HepG2 (cell line): ENCODE results near the gene MSANTD1. TPM values are rescaled to one million over a fixed set of nuclear protein-coding genes. Genes with fewer than 3 reads are reported as not detected.

Source experiments
- ATAC-seq: fragments of 200-7000 bp; cut with Tn5 transposase; 3 replicates; pipeline ENCODE4 v1.9.1; 2020; ENCODE audit warnings: mild to moderate bottlenecking, moderate library complexity
- BruUV-seq: library from RNA; stranded (reverse); fragments of 400-500 nt; replicated peaks from 2 replicates; lab custom pipeline; 2021; lab: Mats Ljungman, UMichigan
- CTCF ChIA-PET: fragments of 300-600 bp; formaldehyde crosslinking; extraction: SDS; loops from one replicate; lab custom pipeline; 2021; ENCODE audit warnings: low total read pairs, inconsistent platforms, low intra/inter-chr PET ratio; lab: Yijun Ruan, JAX
- POLR2A ChIA-PET: fragments of 350-600 bp; sonication (Branson Sonifier 250); formaldehyde crosslinking; loops from one replicate; lab custom pipeline; 2020; ENCODE audit warnings: antibody characterized with exemption, inconsistent platforms; lab: Yijun Ruan, JAX
- DNase-seq: peaks from one replicate; pipeline ENCODE4 v3.0.0-alpha.2; 2015; ENCODE audit warnings: low spot score
- FAIRE-seq: peaks from 3 replicates; lab custom pipeline; 2011; peaks lifted over from hg19 to GRCh38; lab: Jason Lieb, UNC
- H2AFZ ChIP-seq: one replicate; pipeline ENCODE4 v1.6.1; 2011; ENCODE audit warnings: low read length, inconsistent platforms
- H3K27ac ChIP-seq: fragments of 300-600 bp; 3 replicates; pipeline ENCODE4 v1.8.0; 2011; ENCODE audit warnings: mixed run types, mild to moderate bottlenecking, mixed read lengths, low read length, inconsistent platforms; ENCODE audit not compliant: insufficient read depth; ENCODE audit errors: extremely low read length
- H3K27me3 ChIP-seq, 2 experiments: fragments of 200-600 bp in 1 of 2; 2 replicates in 1 of 2; 3 replicates in 1 of 2; pipeline versions ENCODE4 v1.6.0 to v1.8.0; 2011; ENCODE audit warnings: low read length in 2 of 2, mild to moderate bottlenecking in 2 of 2, moderate library complexity in 2 of 2, inconsistent platforms in 1 of 2; ENCODE audit not compliant: insufficient read depth in 2 of 2, control insufficient read depth in 1 of 2
- H3K36me3 ChIP-seq, 2 experiments: fragments of 200-600 bp in 1 of 2; replicated peaks in 1 of 2; 2 replicates in 1 of 2; 3 replicates in 1 of 2; pipeline versions ENCODE4 v1.5.1 to v1.8.0; 2011; ENCODE audit warnings: low read length in 2 of 2, inconsistent platforms in 1 of 2; ENCODE audit not compliant: insufficient read depth in 2 of 2, control insufficient read depth in 1 of 2
- H3K4me1 ChIP-seq: 2 replicates; pipeline ENCODE4 v1.5.1; 2012; ENCODE audit warnings: low read length, inconsistent platforms; ENCODE audit not compliant: insufficient read depth
- H3K4me2 ChIP-seq: 2 replicates; pipeline ENCODE4 v1.6.0; 2011; ENCODE audit warnings: low read depth, low read length, inconsistent platforms
- H3K4me3 ChIP-seq, 3 experiments: fragments of 200-600 bp in 1 of 3; sonication (generic), shearing (Covaris generic) in 1 of 3; replicated peaks in 1 of 3; 2 replicates each; pipeline ENCODE4 v1.5.1; 2011 to 2016; ENCODE audit warnings: low read length in 3 of 3, inconsistent platforms in 2 of 3, low read depth in 2 of 3, mild to moderate bottlenecking in 2 of 3, control low read depth in 1 of 3, mixed read lengths in 1 of 3; ENCODE audit not compliant: insufficient read depth in 1 of 3
- H3K79me2 ChIP-seq: one replicate; pipeline ENCODE4 v1.6.1; 2011; ENCODE audit warnings: low read length, inconsistent platforms; ENCODE audit not compliant: insufficient read depth
- H3K9ac ChIP-seq: 2 replicates; pipeline ENCODE4 v1.6.0; 2011; ENCODE audit warnings: mild to moderate bottlenecking, low read depth, low read length, inconsistent platforms; ENCODE audit not compliant: insufficient read depth
- H3K9me3 ChIP-seq: 2 replicates; pipeline ENCODE4 v1.5.1; 2012; ENCODE audit warnings: mild to moderate bottlenecking, low read length
- H4K20me1 ChIP-seq: 2 replicates; pipeline ENCODE4 v1.6.0; 2011; ENCODE audit warnings: inconsistent platforms, mild to moderate bottlenecking, low read length, moderate library complexity; ENCODE audit not compliant: insufficient read depth
- AFF4 ChIP-seq: sonication (generic); formaldehyde crosslinking; IDR thresholded peaks from 2 replicates; pipeline ENCODE4 v1.4.0; 2020; ENCODE audit warnings: missing genetic modification reagents
- ARNTL ChIP-seq: sonication (generic); formaldehyde crosslinking; IDR thresholded peaks from 2 replicates; pipeline ENCODE4 v1.4.0; 2020; ENCODE audit warnings: mild to moderate bottlenecking, missing genetic modification reagents
- BATF2 ChIP-seq: sonication (generic); formaldehyde crosslinking; IDR thresholded peaks from 2 replicates; pipeline ENCODE4 v1.8.0; 2022; ENCODE audit warnings: mild to moderate bottlenecking, missing genetic modification reagents, moderate library complexity
- ELF4 ChIP-seq: sonication (generic); formaldehyde crosslinking; IDR thresholded peaks from 2 replicates; pipeline ENCODE4 v1.5.0; 2020; ENCODE audit warnings: missing genetic modification reagents, mild to moderate bottlenecking, moderate library complexity, borderline replicate concordance
- GRHL1 ChIP-seq: sonication (generic); formaldehyde crosslinking; conservative IDR thresholded peaks from 2 replicates; pipeline ENCODE4 v1.8.0; 2022; ENCODE audit warnings: missing genetic modification reagents
- HMG20B ChIP-seq: conservative IDR thresholded peaks from 2 replicates; pipeline ENCODE4 v1.6.1; 2016; ENCODE audit warnings: missing genetic modification reagents, missing compliant biosample characterization
- MTERF4 ChIP-seq: sonication (generic); formaldehyde crosslinking; IDR thresholded peaks from 2 replicates; pipeline ENCODE4 v1.8.0; 2023; ENCODE audit warnings: mild to moderate bottlenecking, missing genetic modification reagents
- MXI1 ChIP-seq: IDR thresholded peaks from 3 replicates; pipeline ENCODE4 v1.6.1; 2012; ENCODE audit warnings: low read depth, low read length, inconsistent platforms, borderline replicate concordance
- SAP130 ChIP-seq: IDR thresholded peaks from 2 replicates; pipeline ENCODE4 v1.6.1; 2016; ENCODE audit warnings: low read depth
- UBTF ChIP-seq: sonication (generic); formaldehyde crosslinking; IDR thresholded peaks from 2 replicates; pipeline ENCODE4 v1.4.0; 2020; ENCODE audit warnings: mild to moderate bottlenecking, missing genetic modification reagents
- ZBTB8A ChIP-seq: sonication (generic); formaldehyde crosslinking; IDR thresholded peaks from 2 replicates; pipeline ENCODE4 v1.4.0; 2020; ENCODE audit warnings: mild to moderate bottlenecking, low read depth, missing genetic modification reagents, borderline replicate concordance
- ZFP41 ChIP-seq: sonication (generic); formaldehyde crosslinking; IDR thresholded peaks from 2 replicates; pipeline ENCODE4 v1.4.0; 2020; ENCODE audit warnings: mild to moderate bottlenecking, missing genetic modification reagents, borderline replicate concordance
- ZNF136 ChIP-seq: sonication (generic); formaldehyde crosslinking; IDR thresholded peaks from 2 replicates; pipeline ENCODE4 v1.8.1; 2022; ENCODE audit warnings: low read depth, mild to moderate bottlenecking, moderate library complexity, missing genetic modification reagents
- ZNF549 ChIP-seq: sonication (generic); formaldehyde crosslinking; IDR thresholded peaks from 2 replicates; pipeline ENCODE4 v1.5.0; 2020; ENCODE audit warnings: missing genetic modification reagents
- ZNF580 ChIP-seq: IDR thresholded peaks from 2 replicates; pipeline ENCODE4 v1.6.1; 2016; ENCODE audit warnings: low read depth, borderline replicate concordance
- WGBS: methylation state at CpG from one replicate; pipeline ENCODE4 v1.1.6; 2017; ENCODE audit warnings: low lambda C conversion rate; 5-methylcytosine and 5-hydroxymethylcytosine counted together
- in situ Hi-C: cut with HindIII; loops from 2 replicates; pipeline ENCODE4 v1.10.0; 2017; ENCODE audit warnings: low pct_unique_long_range_greater_than_20kb; ENCODE audit not compliant: extremely low pct_ligation_motif_present
- intact Hi-C: fragments of 100-400 bp; cut with micrococcal nuclease; formaldehyde crosslinking; loops from one replicate; pipeline ENCODE4 v1.10.0; 2022; ENCODE audit not compliant: unreplicated experiment
- polyA plus RNA-seq, 8 experiments: library from polyadenylated mRNA; depleted of rRNA in 3 of 8; stranded (reverse) in 7 of 8; unstranded in 1 of 8; fragments of >200 nt; fragmentation: Illumina TruSeq in 4 of 8; extraction: Trizol in 4 of 8; gene quantifications; 2 replicates each; pipeline versions ENCODE4 v1.2.1 to v1.2.3, GENCODE V29; 2011 to 2016; ENCODE audit warnings: low read depth in 4 of 8, missing spikeins in 1 of 8, mixed read lengths in 1 of 8; ENCODE audit not compliant: insufficient read depth in 1 of 8
- total RNA-seq, 5 experiments: library from RNA; depleted of rRNA; stranded (reverse); fragments of >200 nt; fragmentation: Illumina TruSeq; extraction: Trizol; gene quantifications; 2 replicates each; pipeline ENCODE4 v1.2.3, GENCODE V29; 2016; ENCODE audit warnings: low read depth in 1 of 5

Gene MSANTD1
- total and polyA plus RNA-seq, 2 of the 13 experiments (the other 11 are each of a cell fraction or from before 2014, with no cell fraction given), result 0.22 to 0.40 TPM

- ChIA-PET CTCF (no interaction called here), POLR2A (no interaction called here)
- no peaks in the 10 kb centered on the region for H3K9me3 ChIP-seq
- FAIRE-seq (no peak), DNase-seq (no peak), ATAC-seq (no peak)
- intact Hi-C loops, result no loop called here
- BruUV-seq, result no TSS peak
- no peak overlapping the region for H3K4me3 ChIP-seq
- H4K20me1 ChIP-seq, result no peaks in the 10 kb centered on the region
- peaks cover 41 to 72% of the 10 kb centered on the region in 2 experiments for H3K36me3 ChIP-seq
- no peaks in the 10 kb centered on the region for H3K27me3 ChIP-seq
- peaks cover 17% of the 10 kb centered on the region for H3K4me1 ChIP-seq
- no peak overlapping the region for H3K9ac ChIP-seq
- H3K79me2 ChIP-seq, result no peaks in the 10 kb centered on the region
- in situ Hi-C loops, result no loop called here
- H3K27ac ChIP-seq, result no peak overlapping the region
- no peak overlapping the region for H3K4me2 ChIP-seq
- no peak overlapping the region for H2AFZ ChIP-seq
- 95% methylated on average over 10 of the region's 16 CpGs for WGBS
- TF ChIP-seq UBTF (CRISPR knock-in tag) (no peak), GRHL1 (CRISPR knock-in tag) (no peak), ZFP41 (CRISPR knock-in tag) (no peak), SAP130 (CRISPR knock-in tag) (no peak), MTERF4 (CRISPR knock-in tag) (no peak), BATF2 (CRISPR knock-in tag) (no peak), ZNF580 (CRISPR knock-in tag) (no peak), ZBTB8A (CRISPR knock-in tag) (no peak), ARNTL (CRISPR knock-in tag) (no peak), MXI1 (no peak), ZNF549 (CRISPR knock-in tag) (no peak), HMG20B (CRISPR knock-in tag) (no peak), ZNF136 (CRISPR knock-in tag) (no peak), ELF4 (CRISPR knock-in tag) (no peak), AFF4 (CRISPR knock-in tag) (no peak)
These were observed 17.0 kb upstream of the MSANTD1 start for GRCh38 chr4:3232001-3232400.
